ENCODE data around the gene PRPF6. TPM values are rescaled to one million over a fixed set of nuclear protein-coding genes. Genes with fewer than 3 reads are reported as not detected.
A peak's percentile ranks its signal among the peaks of the same experiment; 100 is the strongest.

PRPF6 gene
- total and polyA plus RNA-seq, 2 of the 13 experiments (the other 11 are each of a cell fraction or from before 2014, with no cell fraction given), result 63.7 to 101 TPM

- TF ChIP-seq ZBTB33 (CRISPR knock-in tag; IDR thresholded peaks at IDR 0.05) (peak; percentile 45; the same call in 1 of the 2 replicates), ZNF414 (CRISPR knock-in tag; IDR thresholded peaks at IDR 0.05) (no peak), ZNF318 (CRISPR knock-in tag; IDR thresholded peaks at IDR 0.05) (no peak), RELA (CRISPR knock-in tag; IDR thresholded peaks at IDR 0.05) (no peak), ZHX1 (CRISPR knock-in tag; IDR thresholded peaks at IDR 0.05; ENCODE audit: low read depth) (peak; percentile 29; the same call in 1 of the 2 replicates), CENPX (CRISPR knock-in tag; IDR thresholded peaks at IDR 0.05) (no peak), ZNF788 (CRISPR knock-in tag; IDR thresholded peaks at IDR 0.05; ENCODE audit: borderline replicate concordance) (0 out of 2 replicates have a peak, but pooled peaks have one; percentile 27), NONO (IDR thresholded peaks at IDR 0.05) (no peak), NONO (CRISPR knock-in tag; conservative IDR thresholded peaks at IDR 0.05) (0 out of 2 replicates have a peak, but pooled peaks have one; percentile 19), POLR2G (IDR thresholded peaks at IDR 0.05; ENCODE audit: low read depth, low read length) (peak; percentile 49), RAD21 (CRISPR knock-in tag; IDR thresholded peaks at IDR 0.05) (no peak), ZBTB37 (CRISPR knock-in tag; IDR thresholded peaks at IDR 0.05) (no peak)
Observed at GRCh38 chr20:63940472-63941266, 40.3 kb upstream of the PRPF6 start (continued).

Data from HepG2 (cell line).